GM19043 (cell line): ENCODE data around the gene DOK1.

ENCODE experiments used
- ATAC-seq: cut with Tn5 transposase; IDR thresholded peaks from one replicate; pipeline ENCODE4 v1.9.1; 2021; ENCODE audit warnings: low read depth; ENCODE audit not compliant: unreplicated experiment

Gene DOK1

GRCh38 chr2:74553892-74554819 lies at the start of gene DOK1, which contains the start of gene LOXL3:
Gene DOK1 (plus strand): TSS chr2:74554720. CDS start chr2:74554755, 35 bp downstream.
Gene LOXL3 (minus strand): TSS chr2:74553942. CDS start chr2:74552634, 1,308 bp downstream.
- peak; percentile 41 for ATAC-seq

- no peak for ATAC-seq
These were observed 48.9 kb upstream of the DOK1 start for GRCh38 chr2:74505448-74506246.

- peak; percentile 85 for ATAC-seq
These were observed 47.2 kb upstream of the DOK1 start, which contains the start of gene PCGF1 for GRCh38 chr2:74507145-74507925. Gene PCGF1 (minus strand): TSS chr2:74507695. CDS start chr2:74507668, 27 bp downstream.

GRCh38 chr2:74507926-74508520 lies 46.5 kb upstream of the DOK1 start:
- ATAC-seq = peak; percentile 1

GRCh38 chr2:74510272-74510671 lies 44.2 kb upstream of the DOK1 start:
- ATAC-seq = no peak

GRCh38 chr2:74511104-74511989 lies 43.2 kb upstream of the DOK1 start:
- no peak for ATAC-seq

GRCh38 chr2:74512744-74513604 lies 41.5 kb upstream of the DOK1 start:
- ATAC-seq = no peak

GRCh38 chr2:74513605-74514367 lies 40.7 kb upstream of the DOK1 start:
- no peak for ATAC-seq

GRCh38 chr2:74514368-74515270 lies 39.9 kb upstream of the DOK1 start, which contains the start of gene TLX2:
Gene TLX2 (plus strand): TSS chr2:74514450. CDS start chr2:74514807, 357 bp downstream.
- no peak for ATAC-seq

GRCh38 chr2:74515271-74515980 lies 39.1 kb upstream of the DOK1 start:
- ATAC-seq = no peak

- no peak for ATAC-seq
These were observed 38.4 kb upstream of the DOK1 start for GRCh38 chr2:74515981-74516633.

- ATAC-seq = no peak
These were observed 37.9 kb upstream of the DOK1 start for GRCh38 chr2:74516650-74517049.

- no peak for ATAC-seq
These were observed 32.0 kb upstream of the DOK1 start for GRCh38 chr2:74522516-74522915.

- no peak for ATAC-seq
These were observed 30.5 kb upstream of the DOK1 start for GRCh38 chr2:74524005-74524404.
